ENCODE measurements around the gene CACNA2D2. TPM values are rescaled to one million over a fixed set of nuclear protein-coding genes. Genes with fewer than 3 reads are reported as not detected.

Gene CACNA2D2
- total RNA-seq, 1 donor: not detected

DNA sequence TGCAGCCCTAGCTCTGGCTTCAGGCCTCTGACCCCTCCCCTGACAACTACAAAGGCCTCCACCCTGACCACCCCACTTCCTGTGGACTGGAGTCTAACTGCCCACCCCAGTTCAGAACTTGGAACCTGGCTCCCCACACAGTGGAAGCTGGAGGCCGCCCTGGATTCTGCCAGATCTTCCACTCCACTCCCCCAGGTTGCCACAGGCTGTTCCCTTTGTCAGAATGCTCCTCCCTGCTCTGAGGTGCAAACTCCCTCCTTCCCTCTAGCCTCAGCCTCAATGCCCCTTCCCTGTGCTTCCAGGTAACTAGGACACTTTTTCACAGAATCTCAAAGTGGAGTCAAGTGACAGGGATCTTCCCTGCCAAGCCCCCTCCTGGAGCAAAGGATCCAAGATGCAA is 81.3 kb downstream of the CACNA2D2 start:
- Histone ChIP-seq H3K4me1 (ENCODE audit: insufficient read depth, low read length) (no peaks in the 10 kb centered on the region), H3K27me3 (ENCODE audit: insufficient read depth, low read length) (no peaks in the 10 kb centered on the region), H3K4me3 (ENCODE audit: insufficient read depth, low read length) (no peak overlapping the region), H4K20me1 (ENCODE audit: insufficient read depth, low read length) (no peaks in the 10 kb centered on the region), H3K9me3 (ENCODE audit: low read depth, low read length) (no peaks in the 10 kb centered on the region), H2AFZ (ENCODE audit: low read length) (no peak overlapping the region), H3K4me2 (ENCODE audit: insufficient read depth, low read length) (no peak overlapping the region), H3K27ac (ENCODE audit: low read depth, low read length) (no peak overlapping the region), H3K36me3 (ENCODE audit: insufficient read depth, low read length) (no peaks in the 10 kb centered on the region), H3K79me2 (ENCODE audit: insufficient read depth, low read length) (no peaks in the 10 kb centered on the region)
- DNase-seq (ENCODE audit: insufficient read length, low spot score, missing footprints): no peak
- no peak for TF ChIP-seq CTCF (IDR thresholded peaks at IDR 0.05; ENCODE audit: extremely low read depth, low read depth, low read length)

DNA sequence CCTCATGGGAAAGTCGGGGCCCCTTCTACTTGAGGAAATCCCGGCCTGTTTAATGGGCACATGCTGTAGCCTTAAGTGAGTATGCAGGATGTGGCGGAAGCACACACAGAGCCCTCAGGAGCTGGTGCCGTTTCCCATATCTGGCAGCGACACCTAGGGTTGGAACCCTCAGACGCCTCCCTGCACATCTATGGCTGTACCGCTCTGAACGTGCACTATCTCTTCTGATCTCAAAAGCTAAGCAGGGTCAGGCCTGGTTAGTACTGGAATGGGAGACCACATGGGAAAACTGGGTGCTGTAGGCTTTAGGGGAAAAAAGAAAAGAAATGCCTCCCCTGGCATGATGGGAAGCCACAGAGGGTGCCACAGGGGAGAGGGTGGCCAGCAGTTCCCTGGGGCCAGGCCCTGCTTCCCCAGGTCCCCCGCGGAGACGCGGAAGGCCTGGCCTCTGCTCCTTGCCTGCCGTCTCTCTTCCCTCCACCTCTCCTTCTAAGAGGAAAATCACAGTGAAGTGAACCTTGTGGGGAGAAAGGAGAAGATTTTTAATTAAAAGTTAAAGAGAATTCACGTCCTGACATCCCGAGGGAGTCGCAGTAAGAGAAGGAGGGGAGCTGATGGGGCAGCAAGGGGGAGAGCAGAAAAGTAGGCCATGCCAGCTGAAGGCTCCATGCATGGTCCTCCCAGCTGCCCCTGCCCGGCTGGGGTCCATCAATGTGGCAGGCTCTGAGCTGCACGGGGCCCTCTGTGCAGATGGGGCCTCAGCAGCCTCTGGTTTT is 83.7 kb downstream of the CACNA2D2 start:
- no peak overlapping the region for H3K4me3 ChIP-seq (ENCODE audit: insufficient read depth, low read length)

GRCh38 chr3:50418850-50419249 is 84.6 kb downstream of the CACNA2D2 start:
- H2AFZ ChIP-seq (ENCODE audit: low read length): no peak overlapping the region
- no peak overlapping the region for H3K4me3 ChIP-seq (ENCODE audit: insufficient read depth, low read length)
- H3K4me1 ChIP-seq (ENCODE audit: insufficient read depth, low read length): no peaks in the 10 kb centered on the region
- H3K27me3 ChIP-seq (ENCODE audit: insufficient read depth, low read length): no peaks in the 10 kb centered on the region
- H3K4me2 ChIP-seq (ENCODE audit: insufficient read depth, low read length): no peak overlapping the region
- H4K20me1 ChIP-seq (ENCODE audit: insufficient read depth, low read length): no peaks in the 10 kb centered on the region
- H3K36me3 ChIP-seq (ENCODE audit: insufficient read depth, low read length): no peaks in the 10 kb centered on the region
- no peak for DNase-seq (ENCODE audit: insufficient read length, low spot score, missing footprints)
- H3K27ac ChIP-seq (ENCODE audit: low read depth, low read length): no peak overlapping the region
- no peak for TF ChIP-seq CTCF (IDR thresholded peaks at IDR 0.05; ENCODE audit: extremely low read depth, low read depth, low read length)
- no peaks in the 10 kb centered on the region for H3K9me3 ChIP-seq (ENCODE audit: low read depth, low read length)
- no peaks in the 10 kb centered on the region for H3K79me2 ChIP-seq (ENCODE audit: insufficient read depth, low read length)

More for the DNA sequence above, 83.7 kb downstream of the CACNA2D2 start:
- H3K4me1 ChIP-seq (ENCODE audit: insufficient read depth, low read length): no peaks in the 10 kb centered on the region
- no peaks in the 10 kb centered on the region for H3K36me3 ChIP-seq (ENCODE audit: insufficient read depth, low read length)
- H3K9me3 ChIP-seq (ENCODE audit: low read depth, low read length): no peaks in the 10 kb centered on the region
- H2AFZ ChIP-seq (ENCODE audit: low read length): no peak overlapping the region
- no peak for DNase-seq (ENCODE audit: insufficient read length, low spot score, missing footprints)
- H3K27ac ChIP-seq (ENCODE audit: low read depth, low read length): no peak overlapping the region
- H3K79me2 ChIP-seq (ENCODE audit: insufficient read depth, low read length): no peaks in the 10 kb centered on the region
- TF ChIP-seq CTCF (IDR thresholded peaks at IDR 0.05; ENCODE audit: extremely low read depth, low read depth, low read length): no peak
- H3K27me3 ChIP-seq (ENCODE audit: insufficient read depth, low read length): no peaks in the 10 kb centered on the region
- no peaks in the 10 kb centered on the region for H4K20me1 ChIP-seq (ENCODE audit: insufficient read depth, low read length)
- H3K4me2 ChIP-seq (ENCODE audit: insufficient read depth, low read length): no peak overlapping the region

DNA sequence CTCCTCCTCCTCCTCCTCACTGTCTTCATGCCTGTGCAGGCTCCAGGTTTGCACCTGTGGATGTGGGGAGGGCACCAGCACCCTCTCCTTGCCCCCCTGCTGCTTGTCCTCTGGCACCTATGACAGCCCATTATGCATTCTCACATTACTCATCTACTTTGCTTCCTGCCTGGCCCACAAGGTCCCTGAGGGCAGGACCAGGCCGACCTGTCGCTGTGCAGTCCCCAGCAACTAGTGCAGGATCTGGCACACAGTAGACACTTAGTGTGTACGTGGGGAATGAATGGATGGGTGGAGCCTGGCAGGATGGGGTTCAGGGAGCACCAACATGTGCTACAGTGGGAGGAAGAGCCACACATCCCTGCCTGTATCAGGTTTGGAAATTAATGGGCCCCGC is 85.8 kb downstream of the CACNA2D2 start:
- H4K20me1 ChIP-seq (ENCODE audit: insufficient read depth, low read length): no peaks in the 10 kb centered on the region
- H3K4me3 ChIP-seq (ENCODE audit: insufficient read depth, low read length): no peak overlapping the region
- H3K4me1 ChIP-seq (ENCODE audit: insufficient read depth, low read length): no peaks in the 10 kb centered on the region
- no peak for DNase-seq (ENCODE audit: insufficient read length, low spot score, missing footprints)
- no peaks in the 10 kb centered on the region for H3K79me2 ChIP-seq (ENCODE audit: insufficient read depth, low read length)
- H3K27ac ChIP-seq (ENCODE audit: low read depth, low read length): no peak overlapping the region
- TF ChIP-seq CTCF (IDR thresholded peaks at IDR 0.05; ENCODE audit: extremely low read depth, low read depth, low read length): no peak
- H3K36me3 ChIP-seq (ENCODE audit: insufficient read depth, low read length): no peaks in the 10 kb centered on the region
- no peak overlapping the region for H2AFZ ChIP-seq (ENCODE audit: low read length)
- no peaks in the 10 kb centered on the region for H3K9me3 ChIP-seq (ENCODE audit: low read depth, low read length)
- H3K27me3 ChIP-seq (ENCODE audit: insufficient read depth, low read length): no peaks in the 10 kb centered on the region
- no peak overlapping the region for H3K4me2 ChIP-seq (ENCODE audit: insufficient read depth, low read length)
